AG09319 (cell line): ENCODE data around the gene TBC1D1.
A peak's percentile ranks its signal among the peaks of the same experiment; 100 is the strongest.

ENCODE experiments used
- DNase-seq: peaks from one replicate; pipeline ENCODE4 v3.0.0-alpha.2; 2010; ENCODE audit warnings: low read depth; ENCODE audit errors: extremely low read depth
- CTCF ChIP-seq: IDR thresholded peaks from 2 replicates; pipeline ENCODE4 v1.5.1; 2011; ENCODE audit warnings: low read depth, mild to moderate bottlenecking, inconsistent platforms, low read length, moderate library complexity

TBC1D1 gene

GRCh38 chr4:38113132-38113531 lies 222.2 kb downstream of the TBC1D1 start:
- no peak for DNase-seq

GRCh38 chr4:38113551-38113950 lies 222.7 kb downstream of the TBC1D1 start:
- no peak for DNase-seq
- TF ChIP-seq CTCF = no peak

More at GRCh38 chr4:38113132-38113531, 222.2 kb downstream of the TBC1D1 start:
- TF ChIP-seq CTCF = no peak

- TF ChIP-seq CTCF = no peak
- DNase-seq = no peak
Observed at GRCh38 chr4:38114386-38115150, 223.7 kb downstream of the TBC1D1 start.

GRCh38 chr4:38115601-38116000 lies 224.7 kb downstream of the TBC1D1 start:
- no peak for TF ChIP-seq CTCF
- no peak for DNase-seq

GRCh38 chr4:38117591-38117990 lies 226.7 kb downstream of the TBC1D1 start:
- no peak for DNase-seq
- no peak for TF ChIP-seq CTCF

- DNase-seq = peak; percentile 59
- no peak for TF ChIP-seq CTCF
Observed at GRCh38 chr4:38119668-38120385, 228.9 kb downstream of the TBC1D1 start.

GRCh38 chr4:38120772-38121171 lies 229.9 kb downstream of the TBC1D1 start:
- no peak for DNase-seq
- TF ChIP-seq CTCF = no peak
